GM04504 (cell line): ENCODE results near the gene AGK.
"Not testable (repeated sequence)": the region's sequence is repeated elsewhere in the genome, so short reads cannot be mapped to it uniquely, and the experiment has no call there.

ENCODE experiments used
- DNase-seq: peaks from one replicate; pipeline ENCODE4 v3.0.0-alpha.2; 2012; ENCODE audit warnings: low read depth

Gene AGK

GRCh38 chr7:141646826-141647480 is 95.7 kb downstream of the AGK start:
- no peak for DNase-seq

GRCh38 chr7:141647701-141648100 is 96.5 kb downstream of the AGK start:
- DNase-seq = not testable (repeated sequence)

- DNase-seq = no peak
Observed at GRCh38 chr7:141648276-141649114, 97.3 kb downstream of the AGK start.

- no peak for DNase-seq
Observed at GRCh38 chr7:141649137-141649864, 98.1 kb downstream of the AGK start.

- peak; percentile 70 for DNase-seq
Observed at GRCh38 chr7:141649865-141650634, 98.8 kb downstream of the AGK start.

- DNase-seq = no peak
Observed at GRCh38 chr7:141651417-141651816, 100.2 kb downstream of the AGK start.

GRCh38 chr7:141652691-141653090 is 101.5 kb downstream of the AGK start:
- no peak for DNase-seq

GRCh38 chr7:141654551-141654950 is 103.3 kb downstream of the AGK start:
- peak; percentile 11 for DNase-seq

- no peak for DNase-seq
Observed at GRCh38 chr7:141659501-141659900, 108.3 kb downstream of the AGK start.

GRCh38 chr7:141660259-141660658 is 109.0 kb downstream of the AGK start:
- DNase-seq = no peak

GRCh38 chr7:141663081-141663849 is 112.1 kb downstream of the AGK start:
- no peak for DNase-seq

- DNase-seq = no peak
Observed at GRCh38 chr7:141664450-141664849, 113.2 kb downstream of the AGK start.

- DNase-seq = no peak
Observed at GRCh38 chr7:141665208-141666035, 114.2 kb downstream of the AGK start.

- DNase-seq = no peak
Observed at GRCh38 chr7:141666071-141666470, 114.9 kb downstream of the AGK start.

- DNase-seq = no peak
Observed at GRCh38 chr7:141668853-141669252, 117.6 kb downstream of the AGK start.

GRCh38 chr7:141671705-141672496 is 120.7 kb downstream of the AGK start:
- no peak for DNase-seq

GRCh38 chr7:141673346-141673745 is 122.1 kb downstream of the AGK start:
- DNase-seq = no peak

GRCh38 chr7:141674171-141674671 is 123.0 kb downstream of the AGK start:
- DNase-seq = no peak

GRCh38 chr7:141674702-141675101 is 123.5 kb downstream of the AGK start:
- DNase-seq = no peak
